H1 (cell line): Measurements from ENCODE around the gene MYH9. TPM values are rescaled to one million over a fixed set of nuclear protein-coding genes. Genes with fewer than 3 reads are reported as not detected.

Experiments
- CTCF ChIA-PET: fragments of 300-600 bp; sonication (Branson Sonifier 250); formaldehyde crosslinking; loops from one replicate; lab custom pipeline; 2021; ENCODE audit not compliant: partially characterized antibody; lab: Charles Lee
- POLR2A ChIA-PET: fragments of 300-600 bp; sonication (Branson Sonifier 250); formaldehyde crosslinking; loops from one replicate; lab custom pipeline; 2021; ENCODE audit warnings: inconsistent platforms; ENCODE audit not compliant: partially characterized antibody; lab: Charles Lee
- DNase-seq, 2 experiments: peaks; one replicate each; pipeline versions ENCODE4 v3.0.0 to v3.0.0-alpha.2; 2010 to 2022; ENCODE audit warnings: low spot score in 2 of 2, low read depth in 1 of 2, mixed read lengths in 1 of 2
- FAIRE-seq: peaks from 2 replicates; lab custom pipeline; 2011; peaks lifted over from hg19 to GRCh38; lab: Jason Lieb, UNC
- H2AFZ ChIP-seq: 2 replicates; pipeline ENCODE4 v1.8.1; 2012; ENCODE audit warnings: low read length, inconsistent platforms
- H2AK5ac ChIP-seq: 2 replicates; pipeline ENCODE4 v1.6.1; 2013; ENCODE audit warnings: low read depth, low read length
- H2BK120ac ChIP-seq: replicated peaks from 2 replicates; pipeline ENCODE3; 2013; ENCODE audit warnings: low read depth, low read length, inconsistent platforms
- H2BK12ac ChIP-seq: 2 replicates; pipeline ENCODE4 v1.6.1; 2013; ENCODE audit warnings: low read depth, low read length
- H2BK15ac ChIP-seq: 2 replicates; pipeline ENCODE4 v1.6.1; 2013; ENCODE audit warnings: low read length
- H2BK20ac ChIP-seq: 2 replicates; pipeline ENCODE4 v1.6.1; 2013; ENCODE audit warnings: low read length
- H2BK5ac ChIP-seq: 2 replicates; pipeline ENCODE4 v1.6.1; 2013; ENCODE audit warnings: low read depth, low read length
- H3K14ac ChIP-seq: 2 replicates; pipeline ENCODE4 v1.6.1; 2013; ENCODE audit warnings: inconsistent platforms; ENCODE audit not compliant: insufficient read length
- H3K18ac ChIP-seq: 2 replicates; pipeline ENCODE4 v1.6.1; 2013; ENCODE audit warnings: low read length; ENCODE audit errors: extremely low read depth
- H3K23ac ChIP-seq: 2 replicates; pipeline ENCODE4 v1.6.1; 2013; ENCODE audit warnings: inconsistent platforms; ENCODE audit not compliant: insufficient read length
- H3K23me2 ChIP-seq: 2 replicates; pipeline ENCODE4 v1.6.1; 2013; ENCODE audit warnings: low read depth, low read length
- H3K27ac ChIP-seq: 2 replicates; pipeline ENCODE4 v1.6.1; 2011; ENCODE audit warnings: low read depth, low read length, inconsistent platforms
- H3K27me3 ChIP-seq, 4 experiments: replicated peaks in 1 of 4; 1 replicate in 1 of 4; 2 replicates in 3 of 4; pipeline versions ENCODE4 v1.6.1 to v1.8.1; 2011 to 2013; ENCODE audit warnings: low read length in 3 of 4, mild to moderate bottlenecking in 3 of 4, inconsistent platforms in 2 of 4, mixed read lengths in 2 of 4, moderate library complexity in 1 of 4; ENCODE audit not compliant: control insufficient read depth in 3 of 4, insufficient read depth in 3 of 4; ENCODE audit errors: extremely low read depth in 1 of 4
- H3K36me3 ChIP-seq, 4 experiments: 2 replicates each; pipeline versions ENCODE4 v1.6.1 to v1.8.1; 2011 to 2013; ENCODE audit warnings: mild to moderate bottlenecking in 4 of 4, low read length in 3 of 4, moderate library complexity in 2 of 4, control low read depth in 1 of 4, inconsistent platforms in 1 of 4; ENCODE audit not compliant: insufficient read depth in 4 of 4, control insufficient read depth in 2 of 4
- H3K4ac ChIP-seq: replicated peaks from 2 replicates; pipeline ENCODE3; 2013; ENCODE audit warnings: low read length, low read depth, mixed read lengths, inconsistent platforms; ENCODE audit not compliant: insufficient read length
- H3K4me1 ChIP-seq, 4 experiments: replicated peaks in 1 of 4; 1 replicate in 1 of 4; 2 replicates in 3 of 4; pipeline versions ENCODE4 v1.6.1 to v1.8.1; 2011 to 2013; ENCODE audit warnings: low read length in 3 of 4, inconsistent platforms in 2 of 4, mixed read lengths in 1 of 4; ENCODE audit not compliant: insufficient read depth in 4 of 4, control insufficient read depth in 3 of 4
- H3K4me2 ChIP-seq, 2 experiments: 2 replicates each; pipeline versions ENCODE4 v1.6.1 to v1.8.1; 2011 to 2013; ENCODE audit warnings: low read depth in 2 of 2, low read length in 2 of 2, control low read depth in 1 of 2, inconsistent platforms in 1 of 2, mild to moderate bottlenecking in 1 of 2; ENCODE audit not compliant: insufficient read depth in 1 of 2
- H3K4me3 ChIP-seq, 4 experiments: fragments of 200-600, 300-600 bp in 1 of 4; sonication (generic), shearing (Covaris generic), sonication (Bioruptor Twin) in 1 of 4; 2 replicates each; pipeline versions ENCODE4 v1.5.1 to v1.8.1; 2011 to 2016; ENCODE audit warnings: low read length in 4 of 4, low read depth in 3 of 4, control low read depth in 2 of 4, inconsistent platforms in 2 of 4, mild to moderate bottlenecking in 2 of 4, mixed read lengths in 1 of 4, moderate library complexity in 1 of 4; ENCODE audit not compliant: insufficient read depth in 2 of 4; ENCODE audit errors: extremely low read depth in 1 of 4
- H3K56ac ChIP-seq: replicated peaks from 2 replicates; pipeline ENCODE3; 2013; ENCODE audit warnings: low read depth, mild to moderate bottlenecking, mixed read lengths, low read length, inconsistent platforms; ENCODE audit not compliant: insufficient read length
- H3K79me1 ChIP-seq: 2 replicates; pipeline ENCODE4 v1.6.1; 2013; ENCODE audit warnings: low read depth, low read length, control low read depth
- H3K79me2 ChIP-seq, 2 experiments: 2 replicates each; pipeline versions ENCODE4 v1.6.1 to v1.8.1; 2012 to 2013; ENCODE audit warnings: low read length in 2 of 2, mild to moderate bottlenecking in 2 of 2, inconsistent platforms in 1 of 2; ENCODE audit not compliant: insufficient read depth in 2 of 2, control insufficient read depth in 1 of 2
- H3K9ac ChIP-seq, 4 experiments: replicated peaks in 1 of 4; 1 replicate in 1 of 4; 2 replicates in 3 of 4; pipeline versions ENCODE4 v1.6.1 to v1.8.1; 2011 to 2013; ENCODE audit warnings: low read depth in 3 of 4, low read length in 3 of 4, control low read depth in 2 of 4, mild to moderate bottlenecking in 2 of 4, moderate library complexity in 2 of 4, inconsistent platforms in 1 of 4; ENCODE audit errors: extremely low read depth in 1 of 4
- H3K9me3 ChIP-seq, 2 experiments: 2 replicates each; pipeline versions ENCODE4 v1.6.1 to v1.8.1; 2012 to 2013; ENCODE audit warnings: mild to moderate bottlenecking in 2 of 2, moderate library complexity in 2 of 2, control low read depth in 1 of 2, inconsistent platforms in 1 of 2, low read depth in 1 of 2, low read length in 1 of 2, mixed read lengths in 1 of 2; ENCODE audit not compliant: insufficient read depth in 2 of 2
- H4K20me1 ChIP-seq, 2 experiments: replicated peaks in 1 of 2; 2 replicates each; pipeline versions ENCODE3 to v1.8.1; 2011 to 2013; ENCODE audit warnings: inconsistent platforms in 2 of 2, low read length in 2 of 2, mild to moderate bottlenecking in 1 of 2; ENCODE audit not compliant: insufficient read depth in 2 of 2, control insufficient read depth in 1 of 2
- H4K5ac ChIP-seq: 2 replicates; pipeline ENCODE4 v1.6.1; 2013; ENCODE audit warnings: low read length, low read depth, mixed read lengths, inconsistent platforms; ENCODE audit not compliant: insufficient read length
- H4K8ac ChIP-seq: 2 replicates; pipeline ENCODE4 v1.8.0; 2013; ENCODE audit warnings: mild to moderate bottlenecking, moderate library complexity, low read length, inconsistent platforms; ENCODE audit not compliant: insufficient read depth; ENCODE audit errors: extremely low read depth
- H4K91ac ChIP-seq: replicated peaks from 2 replicates; pipeline ENCODE3; 2013; ENCODE audit warnings: low read length, mixed read lengths, inconsistent platforms; ENCODE audit not compliant: insufficient read length
- CBX5 ChIP-seq: fragments of 300-800, 300-1000 bp; sonication (generic); IDR thresholded peaks from 2 replicates; pipeline ENCODE4 v1.7.1; 2016; ENCODE audit warnings: antibody characterized with exemption, low read length, low read depth
- CBX8 ChIP-seq: fragments of 300-800, 300-1000 bp; sonication (generic); IDR thresholded peaks from 2 replicates; pipeline ENCODE4 v1.7.1; 2016; ENCODE audit warnings: low read depth, low read length, borderline replicate concordance
- E2F6 ChIP-seq: IDR thresholded peaks from 2 replicates; pipeline ENCODE4 v1.6.1; 2012; ENCODE audit warnings: inconsistent platforms
- KDM5A ChIP-seq: fragments of 200-600 bp; IDR thresholded peaks from 2 replicates; pipeline ENCODE4 v1.7.1; 2012; ENCODE audit warnings: mild to moderate bottlenecking, low read length, inconsistent platforms, mixed read lengths
- NRF1 ChIP-seq: IDR thresholded peaks from 2 replicates; pipeline ENCODE4 v1.6.1; 2011; ENCODE audit warnings: mild to moderate bottlenecking, low read depth, low read length, improper control_type of control experiment
- POLR2AphosphoS5 ChIP-seq: IDR thresholded peaks from 2 replicates; pipeline ENCODE4 v1.6.1; 2011; ENCODE audit warnings: low read depth, low read length
- SIRT6 ChIP-seq: IDR thresholded peaks from one replicate; pipeline ENCODE4 v1.7.1; 2012; ENCODE audit warnings: low read length, inconsistent platforms
- SIX5 ChIP-seq: IDR thresholded peaks from 2 replicates; pipeline ENCODE4 v1.6.1; 2011; ENCODE audit warnings: mild to moderate bottlenecking, low read depth, low read length
- TBP ChIP-seq: IDR thresholded peaks from 2 replicates; pipeline ENCODE4 v1.6.1; 2011; ENCODE audit warnings: low read depth, low read length, improper control_type of control experiment
- TEAD4 ChIP-seq: IDR thresholded peaks from 2 replicates; pipeline ENCODE4 v1.6.1; 2012; ENCODE audit warnings: low read depth, low read length, inconsistent platforms, mixed read lengths
- USF2 ChIP-seq: IDR thresholded peaks from 2 replicates; pipeline ENCODE4 v1.6.1; 2011; ENCODE audit warnings: low read length, improper control_type of control experiment
- WGBS, 2 experiments: shearing (Covaris generic) in 1 of 2; methylation state at CpG; one replicate each; pipeline versions ENCODE4 v1.1.6 to v1.1.7; 2013 to 2015; ENCODE audit warnings: low lambda C conversion rate in 2 of 2, mixed read lengths in 2 of 2, inconsistent platforms in 1 of 2, low coverage in 1 of 2, missing lambda C conversion rate in 1 of 2; ENCODE audit not compliant: insufficient replicate concordance in 2 of 2, insufficient coverage in 1 of 2, insufficient read length in 1 of 2; ENCODE audit errors: extremely low coverage in 1 of 2, missing lambda C conversion rate in 1 of 2; 5-methylcytosine and 5-hydroxymethylcytosine counted together
- polyA plus RNA-seq, 7 experiments: library from polyadenylated mRNA; depleted of rRNA in 3 of 7; stranded (reverse) in 5 of 7; unstranded in 2 of 7; fragments of >200 nt in 5 of 7; fragments of 200-250 nt in 2 of 7; gene quantifications; 1 replicate in 5 of 7; 2 replicates in 1 of 7; 4 replicates in 1 of 7; pipeline versions ENCODE4 v1.2.1 to v1.2.3, GENCODE V29; 2011 to 2013; ENCODE audit warnings: missing spikeins in 2 of 7, mixed read lengths in 2 of 7
- total RNA-seq: library from RNA; stranded (reverse); fragmentation: NEBNext Ultra II Directional; extraction: Animal tissue kit (Norgen Biotek cat#: 25700); gene quantifications from 2 replicates; pipeline ENCODE4 v1.2.1, GENCODE V29; 2021

The MYH9 gene
- total and polyA plus RNA-seq, 2 of the 8 experiments (the other 6 are each of a cell fraction or from before 2014, with no cell fraction given), result 24.9 to 322 TPM

- H3K23me2 ChIP-seq, result no peaks in the 10 kb centered on the region
- H3K4me1 ChIP-seq, result peaks cover 14 to 58% (median 36%) of the 10 kb centered on the region in 4 experiments
- DNase-seq, result no peak
- H3K9ac ChIP-seq, result peak overlapping the region in 1 of 4 experiments; percentile 40; a peak in 1 of 7 replicates
- no peak overlapping the region for H4K5ac ChIP-seq
- no peak overlapping the region; the same call in 1 of the 2 replicates for H2BK15ac ChIP-seq
- no peak overlapping the region for H3K56ac ChIP-seq
- no peak overlapping the region for H2BK20ac ChIP-seq
- no peak overlapping the region for H3K23ac ChIP-seq
- H3K4me2 ChIP-seq, result no peak overlapping the region
- H3K36me3 ChIP-seq, result peaks cover 8 to 20% (median 14%) of the 10 kb centered on the region in 4 experiments
- H2BK120ac ChIP-seq, result no peak overlapping the region
- peaks cover 17% of the 10 kb centered on the region for H3K79me1 ChIP-seq
- no peak overlapping the region for H3K4me3 ChIP-seq
- H3K18ac ChIP-seq, result peak overlapping the region; percentile 56; the same call in 1 of the 2 replicates
- peak overlapping the region; percentile 41 for H2BK12ac ChIP-seq
- POLR2A ChIA-PET, result interaction anchor here (0.8 to 3.8 kb wide), 24 partner anchors 9 to 154 kb away, joined by 3 to 24 read pairs (median 4); partner anchors contain the start of genes MYH9 and TXN2
- H2BK5ac ChIP-seq, result peak overlapping the region; percentile 97
- no peak overlapping the region for H3K4ac ChIP-seq
- H4K91ac ChIP-seq, result no peak overlapping the region
- no peaks in the 10 kb centered on the region for H3K9me3 ChIP-seq
- no peak for FAIRE-seq
- no peak overlapping the region; the same call in none of the 2 replicates for H4K8ac ChIP-seq
- no peak overlapping the region for H3K14ac ChIP-seq
- H3K79me2 ChIP-seq, result peaks cover 0 to 96% of the 10 kb centered on the region in 2 experiments; a peak in 2 of 4 replicates
- no peaks in the 10 kb centered on the region for H3K27me3 ChIP-seq
- CTCF ChIA-PET, result interaction anchor here (0.7 to 6.0 kb wide), 16 partner anchors 8 to 136 kb away, joined by 3 to 33 read pairs (median 4); no protein-coding TSS in a partner anchor
- H3K27ac ChIP-seq, result peak overlapping the region; percentile 98
- H2AFZ ChIP-seq, result no peak overlapping the region
- WGBS, 2 experiments, result 81% methylated on average over 13 of the region's 13 CpGs; no CpG with 5 or more reads in 1 of the 2 experiments
- H4K20me1 ChIP-seq, result peaks cover 7 to 41% of the 10 kb centered on the region in 2 experiments
- peak overlapping the region; percentile 58; the same call in 1 of the 2 replicates for H2AK5ac ChIP-seq
- TF ChIP-seq SIRT6, result no peak
- no peak for TF ChIP-seq NRF1
- no peak for TF ChIP-seq TEAD4
- TF ChIP-seq KDM5A, result no peak
- TF ChIP-seq USF2, result no peak
- no peak for TF ChIP-seq CBX8
- no peak for TF ChIP-seq TBP
- peak; percentile 68 for TF ChIP-seq POLR2AphosphoS5
- TF ChIP-seq E2F6, result peak; percentile 65
- no peak for TF ChIP-seq CBX5
- TF ChIP-seq SIX5, result no peak
Measured at GRCh38 chr22:36332623-36333332, 55.0 kb downstream of the MYH9 start.
